Activated naive CD8-positive, alpha-beta T cell treated with anti-CD3 and anti-CD28 coated beads, Interleukin-2, amount 50 U/mL, for 16 hours (primary cell): ENCODE data around the gene EMC7.
"Not testable (repeated sequence)": the region's sequence is repeated elsewhere in the genome, so short reads cannot be mapped to it uniquely, and the experiment has no call there.

ENCODE experiments used
- DNase-seq: peaks from one replicate; pipeline ENCODE4 v3.0.0-alpha.2; 2020; ENCODE audit warnings: low read depth, low spot score

EMC7 gene

DNA sequence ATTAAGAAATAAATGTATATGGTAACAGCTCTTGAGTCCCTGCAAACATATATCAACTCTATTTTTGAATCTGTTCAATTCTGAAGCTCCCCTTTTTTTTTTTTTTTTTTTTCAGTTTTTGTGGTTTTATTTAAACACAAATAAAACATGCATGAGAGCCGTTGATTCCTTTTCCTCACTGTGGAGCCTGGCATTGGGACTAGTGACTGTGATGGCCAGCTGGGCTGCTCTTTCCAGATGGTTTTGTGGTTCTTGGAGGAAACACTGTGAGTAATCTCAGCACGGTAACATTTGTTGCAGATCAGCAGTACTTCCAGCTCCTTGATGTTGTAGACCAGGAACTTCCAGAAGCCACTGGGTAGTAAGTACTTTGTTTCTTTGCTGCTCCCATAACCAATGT is 15.9 kb downstream of the EMC7 start:
- no peak for DNase-seq

DNA sequence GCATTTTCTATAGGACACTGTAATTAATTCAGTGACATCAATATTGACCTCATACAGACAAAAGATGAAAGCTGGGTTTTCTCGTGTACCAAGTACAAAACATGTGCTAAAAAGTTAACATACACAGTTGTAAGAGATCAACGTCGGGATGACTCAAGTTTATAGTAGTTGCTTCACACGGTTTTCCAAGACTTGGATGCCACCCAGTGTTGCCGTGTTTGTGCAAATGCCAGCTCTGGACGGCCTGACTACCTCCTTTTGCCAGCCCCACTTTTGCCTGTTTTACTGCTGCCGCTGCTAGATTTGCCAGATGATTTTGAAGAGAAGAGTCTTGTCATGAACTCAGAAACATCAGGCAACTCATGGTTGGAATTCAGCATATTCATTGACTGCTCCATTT is 17.6 kb downstream of the EMC7 start:
- DNase-seq: no peak

DNA sequence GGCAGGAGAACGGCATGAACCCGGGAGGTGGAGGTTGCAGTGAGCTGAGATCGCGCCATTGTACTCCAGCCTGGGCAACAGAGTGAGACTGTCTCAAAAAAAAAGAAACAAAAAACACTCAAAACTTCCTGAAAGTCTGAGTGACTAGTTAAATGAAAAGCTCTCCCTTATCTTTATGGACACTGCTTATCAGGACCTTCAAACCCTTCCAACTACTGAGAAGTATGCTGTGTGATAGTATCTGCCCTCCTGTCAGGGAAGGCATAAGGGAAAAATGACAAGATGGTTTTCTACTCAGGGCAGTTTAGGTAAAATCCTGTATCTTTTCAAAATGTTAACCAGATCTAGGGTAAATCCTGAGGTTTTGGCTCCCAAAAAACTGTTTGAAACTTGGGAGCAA is 21.8 kb downstream of the EMC7 start:
- DNase-seq: no peak

DNA sequence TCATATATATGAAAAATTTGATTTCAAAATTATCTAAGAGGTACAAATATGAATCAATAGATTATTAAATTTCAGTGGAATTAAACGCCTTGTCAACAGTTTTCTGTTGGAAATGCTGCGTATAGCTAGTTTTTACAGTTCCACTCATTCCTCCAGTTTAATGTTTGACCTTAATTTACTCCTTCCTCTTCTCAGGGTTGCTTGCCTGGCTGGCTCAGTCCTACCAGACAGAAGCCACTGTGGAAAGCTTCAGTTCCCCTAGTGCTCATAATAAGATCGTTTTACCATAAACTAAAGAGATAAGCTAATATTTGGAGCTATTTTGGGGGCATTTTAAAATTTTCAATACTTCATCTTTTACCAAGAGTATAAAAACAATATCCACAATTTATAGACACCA is 22.8 kb downstream of the EMC7 start:
- no peak for DNase-seq

DNA sequence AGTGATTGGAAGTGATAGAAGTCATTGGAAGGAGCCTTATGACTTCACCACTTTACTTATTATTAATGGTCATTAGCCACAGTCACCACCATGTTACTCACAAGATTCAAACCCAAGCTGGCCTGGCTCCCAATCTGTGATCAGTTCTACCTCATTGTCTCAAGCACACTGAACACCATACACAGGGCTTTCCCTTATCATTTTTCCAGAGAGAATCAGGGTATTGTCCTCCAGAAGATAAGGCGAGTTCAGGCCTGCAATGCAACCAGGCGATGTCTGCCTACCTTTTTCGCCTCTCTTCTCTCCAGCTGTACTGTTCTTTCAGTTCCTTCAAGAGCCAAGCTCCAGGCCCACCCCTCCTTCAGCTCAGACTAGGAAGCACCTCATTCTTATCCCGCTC is 24.9 kb downstream of the EMC7 start:
- no peak for DNase-seq

DNA sequence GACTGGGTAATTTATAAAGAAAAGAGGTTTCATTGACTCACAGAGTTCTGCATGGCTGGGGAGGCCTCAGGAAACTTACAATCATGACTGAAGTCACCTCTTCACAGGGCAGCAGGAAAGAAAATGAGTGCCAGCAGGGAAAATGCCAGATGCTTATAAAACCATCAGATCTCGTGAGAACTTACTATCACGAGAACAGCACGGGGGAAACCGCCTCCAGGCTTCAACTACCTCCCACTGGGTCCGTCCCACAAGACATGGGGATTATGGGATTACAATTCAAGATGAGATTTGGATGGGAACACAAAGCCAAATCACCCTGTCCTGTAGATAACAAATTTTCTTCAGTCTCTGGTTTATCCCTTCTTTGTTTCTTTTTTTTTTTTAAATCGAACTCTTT is 31.7 kb downstream of the EMC7 start:
- no peak for DNase-seq

DNA sequence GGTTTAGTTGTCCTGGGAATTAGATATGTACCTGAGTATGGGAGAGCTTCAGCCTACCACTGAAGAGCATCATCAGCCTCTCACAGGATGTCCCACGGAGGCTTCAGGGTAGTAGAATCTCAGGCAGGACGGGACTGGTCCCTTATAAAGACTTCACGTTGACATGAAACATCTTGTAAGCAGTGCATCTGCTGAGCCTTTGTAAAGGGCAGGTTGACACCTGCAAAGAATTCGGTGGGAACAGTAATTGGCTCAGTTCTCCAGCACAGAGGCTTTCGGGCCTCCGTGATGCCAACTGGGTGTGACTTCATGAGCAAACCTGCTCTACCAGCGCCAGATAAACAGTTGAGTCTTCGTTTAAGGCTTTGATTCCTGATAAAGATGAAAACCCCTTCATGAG is 35.7 kb downstream of the EMC7 start:
- no peak for DNase-seq

DNA sequence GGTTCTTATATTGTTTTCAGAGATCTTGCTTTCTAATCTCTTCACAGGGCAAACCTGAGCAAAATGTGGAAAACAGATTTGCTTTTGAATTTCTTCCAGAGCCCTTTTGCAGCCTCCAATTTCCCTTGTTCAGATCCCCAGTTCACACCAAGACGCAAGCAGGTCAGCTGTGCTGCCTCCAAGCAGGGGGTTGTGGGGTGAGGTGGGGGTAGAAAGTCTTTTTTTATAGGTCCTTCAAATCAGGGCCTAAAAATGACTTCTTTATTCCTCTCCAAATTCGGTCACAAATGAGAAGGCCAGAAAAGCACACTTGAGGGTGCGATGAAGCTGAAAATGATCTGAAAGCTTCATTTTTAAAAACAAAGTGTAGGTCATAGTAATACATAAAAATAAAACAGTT is 36.4 kb downstream of the EMC7 start:
- no peak for DNase-seq

DNA sequence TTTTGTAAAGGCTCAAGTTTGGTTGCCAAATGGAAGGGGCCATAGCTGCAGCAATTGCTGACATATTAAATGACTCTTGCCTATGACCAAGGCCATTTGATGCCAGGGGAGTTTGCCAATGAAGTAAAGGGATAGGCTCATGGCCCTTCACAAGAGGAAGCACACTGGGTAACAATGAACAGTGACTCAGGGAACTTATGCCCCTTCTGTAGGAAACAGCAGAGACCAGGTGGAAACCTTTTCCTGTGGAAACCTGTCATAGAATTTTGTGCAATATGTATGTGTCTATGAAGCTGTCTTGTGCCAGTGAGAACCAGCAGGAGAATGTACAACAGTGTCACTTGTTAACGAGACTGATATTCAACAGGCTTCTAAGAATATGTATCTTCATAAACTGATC is 37.2 kb downstream of the EMC7 start:
- no peak for DNase-seq

DNA sequence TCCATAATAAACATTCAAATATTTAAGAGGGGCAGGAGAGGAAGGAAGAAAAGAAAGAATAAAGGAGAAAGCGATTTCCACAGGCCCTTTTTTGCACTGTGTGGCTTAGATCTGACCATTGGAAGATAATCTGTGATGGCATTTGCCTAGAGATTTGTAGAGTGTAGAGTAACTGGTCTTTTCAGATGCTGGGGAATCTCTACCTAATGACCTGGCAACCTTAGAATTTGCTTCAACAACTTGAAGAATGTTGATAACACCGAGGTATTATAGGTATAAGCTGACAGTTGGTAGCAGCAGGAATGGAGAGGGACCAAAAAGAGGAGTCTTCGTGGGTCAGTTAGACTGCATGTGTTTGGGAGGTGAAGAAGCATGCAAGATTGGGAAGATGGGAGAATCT is 41.7 kb downstream of the EMC7 start:
- DNase-seq: no peak

DNA sequence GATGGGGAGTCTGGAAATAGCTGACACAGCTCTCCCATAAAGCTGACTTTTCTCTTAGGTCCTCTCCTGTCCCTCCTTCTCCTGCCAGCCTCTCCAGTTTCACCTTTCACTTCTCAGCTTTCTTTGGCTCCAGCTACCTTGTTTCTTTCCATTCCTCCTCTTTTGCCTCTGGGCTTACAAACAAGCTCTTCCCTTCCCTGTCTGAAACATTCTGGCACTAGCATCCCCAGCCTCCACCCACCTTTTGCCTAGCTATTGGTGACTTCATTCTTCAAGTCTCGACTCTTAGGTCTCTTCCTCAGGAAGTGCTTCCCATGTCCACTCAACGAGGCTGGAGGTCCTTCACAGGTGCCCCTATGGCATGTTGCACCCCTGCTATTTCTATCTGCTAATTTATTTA is 42.2 kb downstream of the EMC7 start:
- DNase-seq: no peak

DNA sequence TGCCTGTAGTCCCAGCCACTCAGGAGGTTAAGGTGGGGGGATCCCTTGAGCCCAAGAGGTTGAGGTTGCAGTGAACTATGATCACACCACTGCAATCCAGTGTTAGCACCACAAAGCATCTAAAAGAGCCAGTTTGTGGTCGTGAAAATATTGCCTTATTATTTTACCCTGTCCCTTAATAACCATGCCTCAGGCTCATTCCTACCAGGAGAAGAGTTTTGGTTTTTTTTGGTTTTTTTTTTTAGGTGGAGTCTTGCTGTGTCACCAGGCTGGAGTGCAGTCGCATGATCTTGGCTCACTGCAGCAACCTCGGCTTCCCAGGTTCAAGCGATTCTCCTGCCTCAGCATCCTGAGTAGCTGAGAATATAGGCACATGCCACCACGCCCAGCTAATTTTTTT is 44.8 kb downstream of the EMC7 start:
- no peak for DNase-seq

DNA sequence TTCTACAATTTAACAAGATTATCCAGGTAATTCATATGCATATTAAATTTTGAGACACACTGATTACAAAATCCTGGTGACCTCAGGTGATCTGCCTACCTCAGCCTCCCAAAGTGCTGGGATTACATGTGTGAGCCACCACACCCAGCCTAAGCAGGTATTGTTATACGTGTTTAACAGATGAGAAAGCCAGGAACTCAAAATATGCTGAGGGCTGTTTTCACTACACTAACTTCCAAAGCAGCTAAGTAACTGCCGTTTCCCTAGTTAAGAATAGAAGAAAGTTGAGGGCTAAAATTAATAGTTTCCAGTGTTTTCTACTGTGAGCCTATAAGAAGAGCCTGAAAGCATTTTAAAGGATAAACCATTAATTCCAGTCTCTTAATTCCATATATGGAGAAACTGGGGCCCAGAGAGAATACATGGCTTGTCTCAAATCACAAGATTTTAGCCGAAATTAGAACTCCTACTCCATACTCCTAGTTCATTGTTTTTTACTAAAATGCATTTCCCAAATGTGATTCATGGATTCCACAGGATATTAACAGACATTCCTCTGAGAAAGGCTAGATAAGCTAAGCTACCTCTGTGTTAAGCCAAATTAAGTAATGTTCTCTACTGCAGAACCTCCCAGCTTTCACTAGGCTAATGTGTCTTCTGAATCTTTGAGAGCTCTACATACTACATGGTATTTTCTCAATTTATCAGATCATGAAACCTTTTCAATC is 45.6 kb downstream of the EMC7 start:
- no peak for DNase-seq

DNA sequence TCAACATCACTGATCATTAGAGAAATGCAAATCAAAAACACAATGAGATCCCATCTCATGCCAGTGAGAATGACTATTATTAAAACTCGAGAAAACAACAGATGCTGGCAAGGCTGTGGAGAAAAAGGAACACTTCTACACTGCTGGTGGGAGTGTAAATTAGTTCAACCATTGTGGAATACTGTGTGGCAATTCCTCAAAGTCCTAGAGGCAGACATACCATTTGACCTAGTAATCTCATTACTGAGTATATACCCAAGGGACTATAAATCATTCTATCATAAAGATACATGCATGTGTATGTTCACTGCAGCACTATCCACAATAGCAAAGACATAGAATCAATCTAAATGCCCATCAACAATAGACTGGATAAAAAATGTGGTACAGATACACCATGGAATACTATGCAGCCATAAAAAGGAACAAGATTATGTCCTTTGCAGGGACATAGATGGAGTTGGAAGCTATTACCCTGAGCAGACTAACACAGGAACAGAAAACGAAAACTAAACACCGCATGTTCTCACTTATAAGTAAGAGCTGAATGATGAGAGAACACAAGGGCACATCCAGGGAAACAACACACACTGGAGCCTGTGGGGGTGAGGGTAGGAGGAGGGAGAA is 47.5 kb downstream of the EMC7 start:
- DNase-seq: no peak

DNA sequence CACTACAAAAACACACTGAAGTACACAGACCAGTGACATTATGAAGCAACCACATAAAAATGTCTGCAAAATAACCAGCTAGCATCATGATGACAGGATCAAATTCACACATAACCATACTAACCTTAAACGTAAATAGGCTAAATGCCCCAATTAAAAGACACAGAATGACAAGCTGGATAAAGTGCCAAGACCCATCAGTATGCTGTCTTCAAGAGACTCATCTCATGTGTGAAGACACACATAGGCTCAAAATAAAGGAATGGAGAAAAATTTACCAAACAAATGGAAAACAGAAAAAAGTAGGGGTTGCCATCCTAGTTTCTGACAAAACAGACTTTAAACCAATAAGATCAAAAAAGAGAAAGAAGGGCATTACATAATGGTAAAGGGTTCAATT is 51.3 kb downstream of the EMC7 start:
- not testable (repeated sequence) for DNase-seq

DNA sequence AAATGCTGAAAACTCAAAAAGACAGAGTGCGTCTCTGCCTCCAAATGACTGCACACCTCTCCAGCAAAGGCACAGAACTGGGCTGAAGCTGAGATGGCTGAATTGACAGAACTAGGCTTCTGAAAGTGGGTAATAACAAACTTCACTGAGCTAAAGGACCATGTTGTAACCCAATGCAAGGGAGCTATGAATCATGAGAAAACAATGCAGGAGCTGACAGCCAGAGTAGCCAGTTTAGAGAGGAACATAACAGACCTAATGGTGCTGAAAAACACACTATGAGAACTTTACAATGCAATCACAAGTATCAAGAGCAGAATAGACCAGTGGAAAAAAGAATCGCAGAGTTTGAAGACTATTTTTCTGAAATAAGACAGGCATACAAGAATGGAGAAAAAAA is 52.5 kb downstream of the EMC7 start:
- DNase-seq: no peak

DNA sequence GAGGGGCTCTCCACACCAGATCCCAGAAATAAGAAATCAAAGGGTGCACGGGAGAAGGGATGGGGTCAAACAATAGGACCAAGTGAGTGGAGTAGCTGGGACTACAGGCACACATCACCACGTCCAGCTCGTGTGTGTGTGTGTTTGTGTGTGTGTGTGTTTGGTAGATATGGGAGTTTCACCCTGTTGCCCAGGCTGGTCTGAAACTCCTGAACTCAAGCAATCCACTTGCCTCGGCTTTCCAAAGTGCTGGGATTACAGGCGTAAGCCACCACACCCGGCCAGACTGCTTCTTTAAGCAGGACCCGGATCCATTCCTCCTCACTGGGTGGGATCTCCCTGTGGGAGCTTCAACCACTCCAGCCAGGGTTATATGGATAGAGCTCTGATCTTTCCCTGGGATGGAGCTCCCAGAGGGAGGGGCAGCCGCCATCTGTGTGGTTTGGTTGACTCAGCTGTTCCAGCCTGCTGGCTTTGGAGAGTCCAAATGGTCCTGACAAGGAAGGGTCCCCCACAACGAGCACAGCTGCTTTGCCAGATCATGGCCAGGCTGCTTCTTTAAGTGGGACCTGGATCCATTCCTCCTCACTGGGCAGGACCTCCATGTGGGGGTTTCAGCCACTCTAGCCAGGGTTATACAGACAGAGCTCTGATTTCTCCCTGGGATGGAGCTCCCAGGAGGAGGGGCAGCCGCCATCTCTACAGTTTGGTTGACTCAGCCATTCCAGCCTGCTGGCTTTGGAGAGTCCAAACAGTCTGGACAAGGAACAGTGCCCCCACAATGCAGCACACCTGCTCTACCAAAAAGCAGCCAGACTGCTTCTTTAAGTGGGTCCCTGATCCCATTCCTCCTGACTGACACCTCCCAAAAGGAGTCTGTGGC is 53.5 kb downstream of the EMC7 start:
- DNase-seq: no peak

DNA sequence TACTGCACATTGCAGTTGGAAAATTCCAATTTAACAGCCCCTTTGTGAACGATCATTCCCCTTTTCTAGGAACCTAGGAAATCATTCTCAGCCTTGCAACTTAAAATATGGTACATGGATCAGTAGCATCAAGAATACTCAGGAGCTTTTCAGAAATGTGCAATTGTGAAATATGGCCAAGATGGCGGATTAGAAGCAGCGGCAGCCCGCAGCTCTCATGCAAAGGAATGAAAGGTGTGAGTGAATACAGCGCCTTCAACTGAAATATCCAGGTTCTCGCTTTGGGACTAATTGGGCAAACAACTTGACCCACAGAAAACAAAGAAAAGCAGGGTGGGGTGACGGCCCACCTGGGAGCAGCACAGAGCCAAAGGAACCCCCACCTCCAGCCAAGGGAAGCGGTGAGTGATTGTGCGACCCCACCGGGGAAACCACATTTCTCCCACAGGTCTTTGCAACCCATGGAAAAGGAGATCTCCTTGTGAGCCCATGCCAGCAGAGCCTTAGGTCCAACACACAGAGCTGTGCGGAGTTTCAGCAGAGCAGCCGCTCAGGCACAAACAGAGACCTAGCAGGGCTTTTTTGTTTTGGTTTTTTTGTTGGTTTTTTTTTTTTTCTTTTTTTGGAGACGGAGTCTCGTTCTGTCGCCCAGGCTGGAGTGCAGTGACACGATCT is 55.1 kb downstream of the EMC7 start:
- DNase-seq: no peak

DNA sequence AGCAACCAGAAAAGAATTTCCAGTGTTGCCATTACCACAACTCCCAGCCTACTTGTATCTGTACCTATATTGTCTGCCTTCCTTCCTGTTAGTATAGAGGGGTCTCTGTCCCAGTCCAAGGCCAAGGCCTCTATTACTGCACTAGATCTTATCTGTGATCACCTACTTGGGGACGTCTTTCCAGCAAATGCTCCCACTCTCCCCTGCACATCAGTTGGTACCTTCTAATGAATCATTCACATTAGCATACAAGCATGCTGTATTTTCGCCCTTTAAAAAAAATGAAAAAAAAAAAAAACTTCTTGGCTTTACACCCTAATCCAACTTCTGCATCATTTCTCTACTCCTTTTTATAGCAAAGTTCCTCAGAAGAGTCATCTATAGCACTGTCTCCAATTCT is 57.8 kb downstream of the EMC7 start:
- no peak for DNase-seq

DNA sequence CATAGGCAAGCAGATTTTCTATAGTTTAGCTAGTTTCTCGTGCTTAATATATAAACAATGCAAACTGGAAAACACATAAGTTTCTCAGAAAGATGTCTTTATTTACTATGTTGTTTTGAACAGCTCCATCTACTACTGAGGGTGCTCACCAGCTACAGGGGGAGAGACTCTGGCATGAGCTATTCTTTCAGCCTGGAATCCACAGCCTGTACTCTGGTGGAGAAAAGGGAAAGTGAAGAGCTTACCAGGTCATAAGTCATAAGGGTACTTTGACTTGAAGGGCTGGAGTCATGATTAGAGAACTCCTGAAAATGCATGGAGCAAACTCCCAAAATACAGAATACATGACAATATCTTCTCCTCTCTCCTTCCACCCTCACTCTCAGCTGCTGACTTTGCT is 58.3 kb downstream of the EMC7 start:
- no peak for DNase-seq

DNA sequence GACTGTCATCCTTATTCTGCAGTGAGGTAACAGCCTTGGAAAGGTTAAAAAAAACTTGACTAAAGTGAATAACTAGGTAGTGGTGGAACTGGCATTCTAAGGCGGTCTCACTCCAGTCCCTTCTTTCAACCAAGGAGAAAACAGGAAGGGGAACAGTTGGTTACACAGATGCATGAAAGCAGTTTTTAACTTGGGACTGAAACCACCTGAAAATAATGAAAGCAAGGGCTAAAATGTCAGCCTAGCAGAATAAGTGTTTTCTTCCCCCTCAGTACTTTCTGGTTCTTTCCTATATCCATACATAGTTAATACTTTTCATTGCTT is 61.9 kb downstream of the EMC7 start:
- no peak for DNase-seq
